K562 (cell line): ENCODE results near the gene ZNF773.

Experiments
- CCAR2 ChIP-seq: fragments of 200-400 bp; formaldehyde crosslinking; IDR thresholded peaks from 2 replicates; pipeline ENCODE4 v1.6.1; 2017; ENCODE audit warnings: mild to moderate bottlenecking, low read depth, low read length
- CEBPB ChIP-seq: fragments of 450-650 bp; IDR thresholded peaks from 2 replicates; pipeline ENCODE4 v1.6.1; 2016; ENCODE audit warnings: missing genetic modification characterization, missing compliant biosample characterization
- ELK3 ChIP-seq: fragments of 450-650 bp; formaldehyde crosslinking; IDR thresholded peaks from 2 replicates; pipeline ENCODE4 v1.4.0; 2020; ENCODE audit warnings: mild to moderate bottlenecking
- HDAC6 ChIP-seq: IDR thresholded peaks from 2 replicates; pipeline ENCODE4 v1.6.1; 2012; ENCODE audit warnings: low read depth, mild to moderate bottlenecking, control low read depth, inconsistent platforms, low read length, moderate library complexity
- HMGN3 ChIP-seq: IDR thresholded peaks from 2 replicates; pipeline ENCODE4 v1.6.1; 2011; ENCODE audit warnings: borderline replicate concordance, low read depth, mild to moderate bottlenecking, mixed read lengths, low read length; ENCODE audit not compliant: insufficient read length; ENCODE audit errors: extremely low read depth
- JUNB ChIP-seq: fragments of 450-650 bp; formaldehyde crosslinking; conservative IDR thresholded peaks from 2 replicates; pipeline ENCODE4 v1.4.0; 2020; ENCODE audit warnings: mild to moderate bottlenecking
- MLLT1 ChIP-seq, 2 experiments: fragments of 450-650 bp; IDR thresholded peaks; 2 replicates each; pipeline ENCODE4 v1.6.1; 2016
- NCOA1 ChIP-seq: fragments of 450-650 bp; IDR thresholded peaks from 2 replicates; pipeline ENCODE4 v1.6.1; 2016; ENCODE audit warnings: low read depth
- POLR2H ChIP-seq: IDR thresholded peaks from 2 replicates; pipeline ENCODE4 v1.6.1; 2016; ENCODE audit warnings: missing genetic modification characterization, low read depth, mild to moderate bottlenecking, control low read depth, missing compliant biosample characterization, moderate library complexity
- REST ChIP-seq, 2 experiments: fragments of 450-650 bp; formaldehyde crosslinking in 1 of 2; IDR thresholded peaks; 2 replicates each; pipeline versions ENCODE4 v1.4.0 to v1.6.1; 2014 to 2020; ENCODE audit warnings: mild to moderate bottlenecking in 2 of 2, borderline replicate concordance in 1 of 2, low read depth in 1 of 2
- RUNX1 ChIP-seq: sonication (generic); IDR thresholded peaks from 2 replicates; pipeline ENCODE4 v1.6.1; 2016; ENCODE audit warnings: antibody characterized with exemption, low read depth
- ZNF274 ChIP-seq: IDR thresholded peaks from 2 replicates; pipeline ENCODE4 v1.6.1; 2011; ENCODE audit warnings: low read depth, mild to moderate bottlenecking, low read length, moderate library complexity, borderline replicate concordance
- ZZZ3 ChIP-seq: fragments of 450-650 bp; IDR thresholded peaks from 2 replicates; pipeline ENCODE4 v1.6.1; 2016; ENCODE audit warnings: antibody characterized with exemption, mild to moderate bottlenecking, moderate library complexity
- TF ChIP-seq, protein P1 (sequence below), 3 experiments: IDR thresholded peaks in 2 of 3; conservative IDR thresholded peaks in 1 of 3; 2 replicates each; pipeline ENCODE4 v1.5.1; 2011 to 2012; ENCODE audit warnings: low read length in 3 of 3, mild to moderate bottlenecking in 3 of 3, control low read depth in 2 of 3, improper control_type of control experiment in 1 of 3, inconsistent platforms in 1 of 3, low read depth in 1 of 3, mixed read lengths in 1 of 3, moderate library complexity in 1 of 3; ENCODE audit not compliant: insufficient read depth in 2 of 3

GRCh38 chr19:57527136-57527881, 27.6 kb downstream of the ZNF773 start, which contains the start of gene ZNF549:
- TF ChIP-seq MLLT1 (IDR thresholded peaks at IDR 0.05) (no peak), RUNX1 (no peak), NCOA1 (no peak), ZNF274 (no peak), REST (IDR thresholded peaks at IDR 0.05; ENCODE audit: borderline replicate concordance) (no peak), REST (CRISPR knock-in tag; IDR thresholded peaks at IDR 0.05; ENCODE audit: low read depth) (no peak), ZZZ3 (no peak), ELK3 (CRISPR knock-in tag) (no peak), HDAC6 (no peak), CEBPB (no peak), HMGN3 (no peak), POLR2H (tag) (no peak), JUNB (CRISPR knock-in tag) (no peak), CCAR2 (no peak)
- TF ChIP-seq, protein P1, sequence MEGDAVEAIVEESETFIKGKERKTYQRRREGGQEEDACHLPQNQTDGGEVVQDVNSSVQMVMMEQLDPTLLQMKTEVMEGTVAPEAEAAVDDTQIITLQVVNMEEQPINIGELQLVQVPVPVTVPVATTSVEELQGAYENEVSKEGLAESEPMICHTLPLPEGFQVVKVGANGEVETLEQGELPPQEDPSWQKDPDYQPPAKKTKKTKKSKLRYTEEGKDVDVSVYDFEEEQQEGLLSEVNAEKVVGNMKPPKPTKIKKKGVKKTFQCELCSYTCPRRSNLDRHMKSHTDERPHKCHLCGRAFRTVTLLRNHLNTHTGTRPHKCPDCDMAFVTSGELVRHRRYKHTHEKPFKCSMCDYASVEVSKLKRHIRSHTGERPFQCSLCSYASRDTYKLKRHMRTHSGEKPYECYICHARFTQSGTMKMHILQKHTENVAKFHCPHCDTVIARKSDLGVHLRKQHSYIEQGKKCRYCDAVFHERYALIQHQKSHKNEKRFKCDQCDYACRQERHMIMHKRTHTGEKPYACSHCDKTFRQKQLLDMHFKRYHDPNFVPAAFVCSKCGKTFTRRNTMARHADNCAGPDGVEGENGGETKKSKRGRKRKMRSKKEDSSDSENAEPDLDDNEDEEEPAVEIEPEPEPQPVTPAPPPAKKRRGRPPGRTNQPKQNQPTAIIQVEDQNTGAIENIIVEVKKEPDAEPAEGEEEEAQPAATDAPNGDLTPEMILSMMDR (IDR thresholded peaks at IDR 0.05 in 2 of 3, conservative IDR thresholded peaks at IDR 0.05 in 1 of 3; ENCODE audit: insufficient read depth in 2 of 3, low read depth in 1 of 3, low read length in 3 of 3), result no peak
